HG03439 (cell line): Measurements from ENCODE around the gene UGT1A10.

Experiments used
- ATAC-seq: cut with Tn5 transposase; IDR thresholded peaks from one replicate; pipeline ENCODE4 v1.9.1; 2021; ENCODE audit warnings: mild to moderate bottlenecking, moderate library complexity; ENCODE audit not compliant: unreplicated experiment

UGT1A10 gene

DNA sequence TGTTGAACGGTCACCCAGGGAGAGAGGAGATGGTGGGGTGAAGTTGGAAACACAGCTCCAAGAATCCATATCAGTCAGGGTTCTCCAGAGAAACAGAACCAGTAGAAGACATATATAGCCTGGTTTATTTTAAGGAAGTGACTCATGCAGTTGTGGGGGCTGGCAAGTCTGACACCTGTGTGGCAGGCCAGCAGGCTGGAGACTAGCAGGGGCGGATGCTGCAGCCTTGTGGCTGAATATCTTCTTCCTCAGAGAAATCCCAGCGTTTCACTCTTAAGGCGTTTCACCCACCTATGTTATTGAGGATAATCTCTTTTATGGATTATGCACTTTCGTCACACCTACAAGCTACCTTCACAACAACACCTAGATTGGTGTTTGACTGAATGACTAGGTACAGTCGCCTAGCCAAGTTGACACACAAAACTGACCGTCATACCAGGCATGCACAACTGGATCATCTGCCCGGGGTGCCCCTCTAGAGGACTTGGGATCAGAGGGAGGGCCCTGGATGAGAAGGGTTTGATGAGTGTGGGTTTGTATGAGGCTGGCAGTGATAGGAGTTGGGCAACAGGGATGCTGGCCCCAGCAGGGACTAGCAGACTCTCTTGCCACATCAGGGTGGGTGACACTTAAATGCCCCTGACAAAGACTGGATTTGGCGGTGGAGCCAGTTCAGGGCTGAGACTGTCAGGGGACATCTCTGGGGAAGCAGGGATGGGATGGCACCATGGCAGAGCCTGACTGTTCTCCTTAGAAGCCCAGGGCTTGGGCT lies 165.3 kb downstream of the UGT1A10 start:
- ATAC-seq: no peak

DNA sequence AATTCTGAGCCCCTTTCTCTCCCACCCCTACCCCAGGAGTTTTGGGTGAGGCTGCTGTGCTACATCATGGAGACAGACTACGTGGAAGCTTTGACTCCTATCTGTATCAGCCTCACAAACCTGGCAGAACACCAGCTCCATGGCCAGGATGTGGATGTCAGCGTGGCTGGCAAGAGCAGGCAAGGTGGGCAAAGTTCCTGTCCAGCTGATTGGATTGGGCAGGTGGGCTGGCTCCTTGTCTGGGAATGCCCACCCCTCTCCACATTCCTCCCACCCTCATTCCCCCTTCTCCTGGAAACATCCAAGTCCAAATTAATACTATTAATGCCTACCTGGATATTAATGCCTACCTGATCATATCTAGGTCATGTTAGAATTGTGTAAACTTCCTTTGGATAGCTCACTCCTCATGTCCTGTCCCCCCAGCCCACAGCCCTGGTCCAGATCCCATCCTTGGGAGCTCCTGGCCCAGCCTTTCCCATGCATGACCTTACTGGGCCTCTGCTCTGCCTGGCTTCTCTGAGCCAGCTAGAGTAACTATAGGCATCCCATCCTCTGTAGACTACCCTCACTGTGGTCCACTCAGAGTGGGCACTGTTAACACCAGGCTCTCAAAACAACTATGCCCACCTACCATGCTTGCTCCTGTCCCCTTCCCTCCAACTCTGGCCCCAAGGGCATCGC lies 166.0 kb downstream of the UGT1A10 start:
- no peak for ATAC-seq

DNA sequence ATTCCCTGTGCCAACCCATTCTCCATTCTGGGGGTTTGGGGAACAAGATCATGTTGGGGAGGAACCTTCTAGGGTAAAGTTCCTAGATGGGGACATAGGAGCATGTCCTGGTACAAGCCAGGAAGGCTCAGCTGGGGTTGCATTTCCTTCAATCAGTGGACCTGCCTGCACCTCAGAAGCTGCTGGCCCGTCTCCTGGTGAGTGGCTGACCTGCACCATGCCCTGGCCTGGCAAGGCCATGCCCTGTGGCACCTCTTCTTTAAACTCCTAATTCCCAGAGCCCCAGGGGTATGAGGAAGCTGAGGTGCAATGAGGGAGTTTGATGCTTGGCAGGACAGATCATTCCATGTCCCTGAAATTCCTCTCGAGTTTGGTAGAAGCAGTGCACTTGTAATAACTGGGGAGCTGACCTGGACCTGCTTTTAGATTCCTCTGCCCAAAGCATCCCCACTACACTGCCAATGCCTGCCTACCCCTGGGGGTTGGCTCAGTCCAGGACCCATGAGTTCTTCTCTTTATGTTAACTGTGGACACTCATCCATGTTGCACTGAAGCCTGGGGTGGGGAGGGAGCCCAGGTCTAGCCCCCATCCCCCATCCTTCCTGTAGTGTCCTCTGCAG lies 167.2 kb downstream of the UGT1A10 start:
- no peak for ATAC-seq

DNA sequence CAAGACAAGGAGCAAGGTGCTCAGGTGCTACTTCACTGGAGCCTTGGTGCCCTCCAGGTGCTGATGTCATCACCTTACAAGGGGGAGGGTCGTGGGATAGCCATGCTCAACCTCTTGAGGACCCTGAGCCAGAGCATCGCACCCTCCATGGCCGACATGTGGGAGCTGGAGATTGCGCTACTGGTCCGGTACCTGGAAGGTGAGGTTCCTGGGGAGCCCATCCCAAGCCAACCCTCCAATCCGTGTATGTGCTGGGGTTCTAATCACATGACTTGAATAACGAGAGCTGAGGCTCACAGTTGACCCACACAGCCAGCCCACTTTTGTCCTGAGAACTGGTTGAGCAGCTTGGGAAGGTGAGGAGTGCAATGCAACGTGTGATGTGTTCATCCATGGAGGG lies 167.7 kb downstream of the UGT1A10 start:
- no peak for ATAC-seq

DNA sequence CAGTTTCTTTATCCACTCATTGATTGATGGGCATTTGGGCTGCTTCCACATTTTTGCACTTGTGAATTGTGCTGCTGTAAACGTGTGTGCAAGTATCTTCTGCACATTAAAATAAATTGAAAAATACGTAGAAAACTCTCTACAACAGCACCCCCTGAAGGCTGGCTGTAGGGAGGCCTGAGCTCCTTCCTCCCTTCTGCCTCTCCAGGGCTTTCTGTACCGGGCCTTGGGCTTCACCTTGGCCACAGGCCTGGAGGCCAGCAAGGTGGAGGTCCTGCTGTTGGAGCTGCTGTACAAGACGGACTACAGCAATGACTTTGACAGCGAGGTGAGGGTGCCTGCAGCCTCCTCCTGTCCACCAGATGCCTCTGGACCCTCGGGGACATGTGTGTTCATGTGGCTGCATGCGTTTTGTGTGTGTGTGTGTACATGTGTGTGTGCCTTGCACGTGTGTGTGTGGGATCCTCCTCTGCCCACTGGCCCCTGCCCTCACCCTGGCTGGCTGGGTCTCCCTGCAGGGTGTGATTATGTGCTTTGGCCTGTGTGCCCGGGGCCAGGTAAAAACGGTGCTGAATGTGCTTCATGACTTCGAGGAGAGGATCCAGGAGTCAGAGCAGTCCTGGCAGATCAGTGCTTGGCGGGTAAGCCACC lies 171.1 kb downstream of the UGT1A10 start:
- ATAC-seq: no peak

DNA sequence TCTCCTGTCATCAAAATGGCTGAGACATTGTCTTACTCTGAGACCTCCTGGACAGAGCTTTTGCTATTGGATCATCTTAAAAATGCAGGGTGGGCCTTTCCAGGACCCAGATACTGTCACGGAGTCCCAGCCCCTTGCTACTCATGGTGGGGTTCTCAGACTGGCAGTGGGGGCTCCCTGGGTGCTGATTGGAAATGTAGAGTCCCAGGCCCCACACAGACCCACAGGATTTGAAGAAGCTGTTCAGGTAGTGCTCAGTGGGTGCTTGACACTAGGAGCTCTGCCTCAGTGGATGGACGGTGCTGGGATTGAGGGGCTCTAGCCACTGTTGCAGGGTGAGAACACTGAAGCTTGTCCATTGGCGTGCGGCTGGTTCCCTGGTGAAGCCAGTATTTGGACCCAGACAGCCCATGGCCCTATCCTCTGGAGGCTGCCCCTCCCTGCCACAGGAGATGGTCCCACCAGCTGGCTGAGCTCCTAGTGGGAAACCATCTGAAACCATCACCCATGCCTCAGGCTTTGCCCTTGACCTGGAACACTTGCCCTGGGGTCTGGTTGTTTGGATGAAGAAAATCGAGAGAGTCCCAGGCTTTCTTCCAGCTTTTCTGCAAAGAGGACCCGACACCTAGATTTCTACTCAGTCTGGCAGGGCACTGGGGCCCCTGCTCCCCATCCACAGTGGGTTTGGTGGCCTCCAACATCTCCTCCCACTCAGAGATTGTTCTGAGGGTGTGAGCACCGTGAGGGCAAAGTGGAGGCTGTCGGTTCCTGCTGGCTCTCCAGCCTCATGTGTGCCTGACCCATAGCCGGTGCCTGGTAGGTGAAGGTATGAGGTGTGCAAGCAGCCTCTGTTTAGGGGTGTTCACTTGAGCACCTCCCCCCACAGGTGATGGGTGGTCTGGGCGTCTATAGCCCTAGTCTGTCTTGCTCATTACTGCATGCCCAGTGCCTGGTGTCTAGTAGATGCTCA lies 172.0 kb downstream of the UGT1A10 start:
- ATAC-seq: no peak

DNA sequence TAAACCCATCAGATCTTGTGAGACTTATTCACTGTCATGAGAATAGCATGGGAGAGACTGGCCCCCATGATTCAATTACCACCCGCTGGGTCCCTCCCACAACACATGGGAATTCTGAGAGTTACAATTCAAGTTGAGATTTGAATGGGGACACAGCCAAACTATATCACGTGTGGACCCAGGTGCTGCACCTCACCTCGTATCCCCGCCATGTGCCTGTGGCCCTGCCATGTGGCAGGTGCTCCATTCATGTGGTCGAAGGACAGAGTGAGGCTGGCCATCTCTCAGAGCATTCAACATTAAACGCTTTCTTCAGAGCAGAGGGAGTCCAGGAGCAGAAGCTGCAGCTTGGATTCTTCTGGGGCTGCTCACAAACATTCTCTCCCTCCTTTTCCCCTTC lies 174.1 kb downstream of the UGT1A10 start:
- no peak for ATAC-seq

DNA sequence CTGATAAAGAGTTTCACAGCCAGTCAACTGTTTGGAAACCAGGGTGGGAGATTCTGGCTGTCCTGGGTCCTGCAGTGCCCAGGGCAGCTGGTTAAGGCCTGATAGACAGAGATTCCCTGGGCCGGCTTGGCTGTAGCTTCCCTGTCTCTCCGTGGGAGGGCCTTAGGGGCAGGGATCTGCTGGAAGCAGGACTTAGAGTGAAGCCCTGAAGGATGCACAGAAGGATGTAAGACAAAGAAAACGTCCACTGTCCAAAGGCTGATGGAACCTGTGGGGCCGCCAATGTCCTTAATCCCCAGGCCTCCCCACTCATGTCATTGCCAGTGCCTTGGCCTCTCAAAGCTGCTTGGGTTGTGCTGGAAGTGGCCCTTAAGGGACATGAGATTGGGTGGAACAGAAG lies 174.8 kb downstream of the UGT1A10 start:
- no peak for ATAC-seq

DNA sequence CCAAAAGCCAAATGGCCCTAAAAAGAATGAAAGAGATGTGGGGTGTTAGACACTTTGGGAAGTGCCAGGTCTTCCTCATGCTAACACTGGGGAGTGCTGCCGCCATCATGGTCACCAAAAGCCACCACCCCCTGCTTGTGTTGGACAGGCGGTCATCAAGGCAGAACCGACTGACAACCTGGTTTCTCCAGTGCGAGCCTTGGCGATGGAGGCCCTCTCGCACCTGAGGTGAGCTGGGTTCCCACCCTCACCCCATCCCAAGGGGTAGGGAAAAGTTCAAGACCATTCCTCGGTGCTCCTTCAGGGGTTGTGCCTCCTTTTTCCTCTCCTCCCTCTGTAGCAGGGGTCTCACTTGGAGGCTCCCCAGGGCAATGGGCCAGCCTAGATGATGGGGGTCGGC lies 175.5 kb downstream of the UGT1A10 start:
- ATAC-seq: no peak

DNA sequence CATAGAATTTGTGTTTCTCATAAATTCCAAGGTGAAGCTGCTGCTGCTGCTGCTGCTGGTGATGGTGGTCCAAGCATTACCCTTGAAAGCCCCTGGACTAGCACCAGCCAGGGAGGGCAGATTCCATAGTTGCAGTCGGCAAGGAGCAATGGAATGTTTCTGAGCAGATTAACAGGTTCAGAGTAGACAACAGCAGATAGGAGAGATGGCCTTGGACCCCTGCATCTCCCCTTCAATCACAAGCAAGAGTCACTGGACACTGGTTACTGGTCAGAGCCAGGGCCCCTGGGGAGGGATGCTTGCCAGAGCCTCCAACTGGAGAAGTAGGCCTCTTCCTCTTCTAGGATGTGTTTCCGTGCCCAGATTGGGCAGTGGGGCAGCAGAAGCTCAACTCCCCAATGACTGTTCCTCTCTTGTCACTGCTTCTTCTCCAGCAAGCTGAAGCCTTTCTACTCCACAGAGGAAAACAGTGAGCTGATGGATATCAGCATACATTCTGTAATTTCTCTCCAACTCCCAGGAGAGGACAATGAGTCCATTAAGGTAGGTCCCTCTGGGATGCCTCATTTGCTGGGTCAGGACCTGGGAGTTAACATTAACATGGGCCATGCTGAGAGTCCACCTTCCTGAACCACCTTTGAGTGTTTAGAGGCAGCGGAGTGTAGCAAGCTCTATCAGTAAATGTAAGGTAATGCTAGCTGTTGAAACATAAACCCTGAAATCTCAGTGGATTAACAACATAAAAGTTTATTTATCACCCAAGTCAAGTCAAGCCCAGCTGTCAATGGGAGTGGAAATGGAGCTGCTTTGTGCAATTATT lies 177.2 kb downstream of the UGT1A10 start:
- no peak for ATAC-seq

DNA sequence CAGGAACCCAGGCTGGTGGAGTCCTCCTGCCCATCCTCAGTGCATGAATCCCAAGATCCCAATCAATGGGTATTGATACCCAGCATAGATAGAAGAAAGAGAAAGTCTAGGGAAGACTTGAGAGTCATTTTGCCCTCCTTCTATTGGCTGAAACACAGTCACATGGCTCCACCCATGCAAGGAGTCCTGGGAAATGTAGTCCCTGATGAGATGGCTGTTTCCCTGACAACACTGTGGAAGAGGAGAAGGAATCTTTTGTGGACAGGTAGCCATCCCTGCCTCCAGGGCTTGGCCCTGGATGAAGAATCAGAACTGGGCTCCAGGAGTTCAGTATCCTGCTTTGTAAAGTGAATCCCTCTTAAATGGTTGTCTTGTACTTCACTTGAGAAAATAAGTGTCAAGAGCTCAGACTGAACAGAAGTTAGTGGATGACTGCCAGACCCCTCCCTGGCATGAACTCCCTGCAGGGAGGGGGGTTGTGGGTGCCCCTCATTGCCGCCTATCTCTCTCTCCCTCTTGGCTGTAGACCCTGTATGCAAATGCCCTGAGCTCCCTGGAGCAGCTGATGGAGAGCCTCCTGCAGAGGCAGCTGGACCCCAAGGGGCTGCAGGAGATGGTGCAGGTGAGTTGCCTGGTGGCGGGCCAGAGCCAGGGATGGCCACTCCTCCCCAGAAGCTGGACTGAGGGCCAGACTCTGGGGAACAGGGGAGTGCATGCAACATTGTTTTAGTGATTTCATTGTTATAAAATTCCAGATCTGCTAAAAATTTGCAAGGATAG lies 178.0 kb downstream of the UGT1A10 start:
- ATAC-seq: no peak

DNA sequence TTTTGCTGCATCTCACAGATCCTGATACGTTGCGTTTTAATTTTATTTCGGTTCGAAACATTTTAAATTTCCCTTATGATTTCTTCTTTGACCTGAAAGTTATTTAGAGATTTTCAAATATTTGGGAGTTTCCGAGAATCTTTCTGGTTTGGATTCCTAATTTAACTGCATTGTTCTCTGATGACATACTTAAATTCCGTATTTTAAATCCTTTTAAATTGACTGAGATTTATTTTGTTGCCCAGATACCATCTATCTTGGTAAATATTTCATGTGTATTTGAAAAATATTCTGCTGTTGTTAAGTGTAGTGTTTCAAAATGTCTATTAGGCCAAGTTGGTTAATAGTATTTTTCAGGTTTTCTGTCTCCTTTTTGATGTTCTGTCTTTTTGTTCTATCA lies 179.6 kb downstream of the UGT1A10 start:
- ATAC-seq: no peak

DNA sequence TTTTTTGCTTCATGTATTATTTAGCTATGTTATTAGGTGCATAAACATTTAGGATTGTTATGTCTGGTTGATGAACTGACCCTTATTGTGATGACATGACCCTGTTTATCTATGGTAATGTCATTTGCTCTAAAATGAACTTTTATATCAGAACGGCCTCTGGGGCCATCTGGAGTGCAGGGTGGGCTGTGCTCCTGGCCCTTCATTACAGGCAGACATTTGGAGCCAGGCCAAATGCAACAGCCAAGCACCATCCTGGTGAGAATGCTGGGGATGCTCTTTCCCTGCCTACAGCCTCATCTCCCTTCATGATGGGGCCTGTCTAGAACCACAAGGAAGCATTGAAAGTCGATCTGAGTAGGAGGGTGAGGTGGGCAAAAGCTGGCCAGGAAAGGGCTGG lies 180.1 kb downstream of the UGT1A10 start:
- no peak for ATAC-seq

DNA sequence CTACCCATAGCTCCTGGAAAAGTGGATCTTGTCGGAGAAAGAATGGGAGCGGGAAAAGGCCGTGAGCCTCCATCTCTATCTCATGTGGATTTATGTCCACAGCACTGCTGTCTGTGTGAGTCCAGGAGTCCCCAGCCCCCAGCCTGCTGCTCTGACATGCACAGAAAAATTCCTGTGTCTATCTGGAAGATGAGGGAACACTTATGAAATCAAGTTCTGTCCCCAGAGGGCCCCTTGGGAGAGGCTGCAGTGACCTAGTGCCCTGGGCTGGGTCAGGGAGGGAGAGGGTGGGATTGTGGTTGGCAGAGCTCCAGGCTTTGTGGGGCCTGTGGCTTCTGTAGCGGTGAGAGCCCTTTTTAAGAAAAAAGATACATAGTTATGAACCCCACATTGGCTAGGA lies 180.5 kb downstream of the UGT1A10 start:
- ATAC-seq: no peak

DNA sequence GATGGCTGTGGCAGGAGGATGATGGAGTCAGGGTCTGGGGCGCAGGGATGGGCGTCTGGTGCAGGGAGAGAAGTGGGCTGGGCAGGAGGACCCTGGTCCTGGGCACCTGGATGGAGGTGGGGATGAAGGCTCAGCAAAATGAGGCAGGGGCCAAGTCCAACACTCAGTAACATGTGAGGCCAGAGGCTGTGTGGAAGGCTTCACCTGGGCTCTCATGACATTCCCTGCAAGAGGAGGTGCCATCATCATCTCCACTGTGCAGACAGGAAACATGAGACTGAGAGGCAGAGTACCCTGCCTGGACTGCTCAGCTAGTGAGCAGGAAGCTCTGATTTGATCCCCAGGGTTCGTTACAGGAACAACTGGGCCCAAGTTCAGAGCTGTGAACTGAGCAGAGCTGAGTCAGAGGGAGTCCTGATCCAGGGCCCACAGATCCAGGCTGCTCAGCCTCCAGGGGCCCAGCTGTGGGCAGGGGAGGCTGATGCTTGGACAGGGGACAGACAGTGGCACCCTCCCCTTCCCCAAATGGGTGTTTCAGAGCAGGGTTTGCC lies 181.2 kb downstream of the UGT1A10 start:
- no peak for ATAC-seq

DNA sequence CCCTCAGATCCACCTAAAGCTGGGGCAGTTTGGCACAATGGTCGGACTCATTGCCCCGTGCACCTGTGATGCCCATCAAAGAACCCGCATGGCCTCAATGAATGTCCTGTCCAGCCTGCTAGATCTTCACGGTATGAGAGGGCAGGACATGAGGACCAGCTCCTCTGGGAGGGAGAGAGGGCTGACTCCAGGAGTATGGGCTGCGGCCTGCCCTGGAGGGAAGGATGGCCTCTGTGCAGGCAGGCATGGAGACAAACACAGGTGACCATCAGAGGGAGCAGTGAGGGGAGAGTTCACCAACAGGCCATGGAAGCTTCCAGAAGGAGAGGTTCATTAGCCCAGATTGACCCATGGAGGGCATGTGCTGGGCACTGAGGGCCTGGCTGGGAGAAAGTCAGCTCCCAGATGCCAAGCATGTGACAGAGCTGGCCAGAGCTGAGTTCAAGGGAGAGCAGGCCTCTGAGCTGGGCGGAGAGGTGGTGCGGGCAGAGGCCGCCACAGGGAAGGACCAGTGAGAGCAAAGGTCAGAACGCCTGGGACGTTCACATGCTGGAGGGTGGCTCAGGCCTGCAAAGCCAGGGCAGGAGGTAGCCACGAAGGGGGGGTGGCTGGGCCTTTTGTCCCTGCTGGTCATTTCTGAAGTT lies 181.9 kb downstream of the UGT1A10 start:
- no peak for ATAC-seq

DNA sequence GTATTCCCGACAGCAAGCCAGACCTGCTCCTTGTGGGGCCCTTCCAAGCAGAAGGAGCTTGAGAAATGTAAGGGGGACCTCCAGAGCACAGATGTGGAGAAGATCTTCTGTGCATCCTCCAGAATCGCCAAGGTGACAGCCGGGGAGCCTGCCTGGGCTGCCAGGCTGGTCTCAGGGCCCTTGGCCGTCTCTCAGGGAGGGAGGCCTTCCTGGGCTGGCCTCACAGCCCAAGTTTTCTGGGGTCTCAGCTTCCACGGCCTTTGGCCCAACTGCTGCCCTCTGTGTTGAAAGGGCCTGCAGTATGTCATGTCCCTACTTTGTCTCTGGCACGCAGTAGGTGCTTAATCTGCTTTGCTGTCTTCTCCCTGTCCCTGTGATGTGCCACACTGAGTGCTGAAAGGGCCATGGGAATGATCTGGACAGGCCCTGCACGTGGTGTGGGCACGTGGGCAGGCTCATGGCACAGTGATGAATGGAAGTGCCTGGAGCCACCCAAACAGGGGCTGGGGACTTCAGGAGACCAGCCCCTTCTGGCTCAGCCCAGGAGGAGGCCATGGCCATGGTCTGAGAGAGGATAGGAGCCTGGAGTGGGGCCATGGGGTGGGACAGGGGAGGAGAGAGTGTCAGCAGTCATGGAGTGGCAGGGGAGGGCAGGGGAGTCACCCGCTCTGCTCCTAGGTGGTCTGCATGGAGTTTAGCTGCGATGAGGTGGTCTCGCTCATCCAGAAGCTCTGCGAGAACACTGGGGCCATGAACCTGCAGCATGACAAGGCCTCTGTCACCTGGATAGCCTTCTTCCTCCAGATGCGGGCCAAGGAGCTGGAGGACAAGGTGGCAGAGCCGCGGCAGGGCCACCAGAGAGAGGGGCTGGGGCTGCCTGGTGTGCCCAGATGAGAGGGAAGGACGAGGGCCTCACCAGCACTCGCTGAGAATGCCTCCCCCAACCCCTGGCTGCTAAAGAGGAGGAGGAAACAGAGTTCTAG lies 182.7 kb downstream of the UGT1A10 start:
- ATAC-seq: no peak
